GM21423 (cell line): ENCODE results near the gene RASA3.

Experiments used
- ATAC-seq: cut with Tn5 transposase; IDR thresholded peaks from one replicate; pipeline ENCODE4 v1.9.1; 2021; ENCODE audit warnings: mild to moderate bottlenecking, moderate library complexity; ENCODE audit not compliant: unreplicated experiment

RASA3 gene

DNA sequence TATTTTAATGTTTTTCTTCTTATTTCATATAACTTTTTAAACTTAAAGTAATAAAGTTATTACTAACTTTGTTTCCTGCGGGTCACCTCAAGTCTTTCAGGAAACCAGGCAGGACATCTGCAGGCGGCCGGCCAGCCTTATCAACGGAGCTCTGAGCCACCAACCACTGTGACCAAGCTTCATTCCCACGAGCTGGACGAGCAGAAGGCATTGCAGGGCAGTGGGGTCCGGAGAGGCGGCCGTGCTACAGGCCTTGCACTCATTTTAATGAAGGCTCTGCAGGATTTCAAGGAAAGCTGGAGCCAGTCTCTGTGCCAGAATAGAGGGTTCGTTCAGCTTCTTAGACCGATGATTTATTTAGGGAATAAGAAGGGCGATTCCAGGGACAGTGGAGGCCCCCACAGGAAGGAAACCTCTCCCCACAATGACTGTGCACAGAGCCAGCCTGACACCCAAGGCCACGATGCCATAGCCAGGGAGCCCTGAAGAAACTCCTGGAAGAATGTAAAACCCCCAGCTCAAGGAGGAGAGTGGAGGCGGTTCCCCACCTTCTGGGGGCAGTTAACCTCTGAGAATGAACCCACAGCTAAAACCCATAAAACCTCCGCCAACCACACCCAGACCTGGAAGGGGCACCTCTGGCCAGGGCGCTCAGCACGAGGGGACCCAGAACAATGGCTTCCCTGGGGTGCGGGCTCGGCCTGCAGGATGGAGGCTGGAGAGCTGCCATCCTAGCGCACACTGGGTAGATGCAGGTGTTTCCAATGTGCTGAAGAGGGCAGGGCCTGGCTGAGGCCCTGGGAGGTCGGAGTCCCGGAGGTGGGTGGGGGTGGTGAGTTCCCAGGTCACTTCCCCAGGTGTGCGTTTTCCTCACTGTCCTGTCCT, 75.0 kb downstream of the RASA3 start:
- no peak for ATAC-seq

DNA sequence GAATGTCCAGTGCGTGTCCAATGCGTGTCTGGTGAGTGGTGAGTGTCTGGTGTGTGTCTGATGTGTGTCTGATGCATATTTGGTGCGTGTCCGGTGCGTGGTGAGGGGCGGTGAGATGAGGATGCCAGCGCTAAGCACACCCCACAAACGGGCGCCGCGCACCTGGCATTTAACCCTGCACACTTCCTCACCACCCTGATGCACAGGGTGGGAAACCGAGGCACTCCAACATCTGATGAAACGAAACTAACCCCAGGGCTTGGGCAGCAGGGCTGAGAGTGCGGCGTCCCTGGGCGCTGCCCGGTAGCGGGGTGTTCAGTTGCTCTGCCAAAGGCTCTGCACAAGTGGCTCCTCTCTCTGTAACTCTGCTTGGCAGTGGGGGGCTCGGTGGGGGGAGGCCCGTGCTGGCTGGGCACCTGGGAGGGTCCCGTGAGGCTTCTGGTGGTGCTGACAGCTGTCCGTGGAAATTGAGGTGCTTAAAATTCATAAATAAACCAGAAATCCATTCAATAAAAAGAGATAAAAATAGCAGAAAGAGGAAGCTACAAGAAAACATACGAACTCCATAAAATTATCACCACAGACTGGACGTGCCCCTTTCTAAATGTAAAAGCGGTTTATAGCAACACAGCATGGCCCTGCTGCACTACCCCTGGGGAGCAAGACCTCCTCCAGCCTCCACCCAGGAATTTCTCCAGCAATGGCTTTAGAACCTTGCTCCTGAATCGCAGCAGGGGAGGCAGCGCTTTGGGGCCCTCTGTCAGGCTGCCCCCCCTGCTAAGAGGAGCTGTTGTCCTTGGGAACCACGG, 76.0 kb downstream of the RASA3 start:
- ATAC-seq: no peak

DNA sequence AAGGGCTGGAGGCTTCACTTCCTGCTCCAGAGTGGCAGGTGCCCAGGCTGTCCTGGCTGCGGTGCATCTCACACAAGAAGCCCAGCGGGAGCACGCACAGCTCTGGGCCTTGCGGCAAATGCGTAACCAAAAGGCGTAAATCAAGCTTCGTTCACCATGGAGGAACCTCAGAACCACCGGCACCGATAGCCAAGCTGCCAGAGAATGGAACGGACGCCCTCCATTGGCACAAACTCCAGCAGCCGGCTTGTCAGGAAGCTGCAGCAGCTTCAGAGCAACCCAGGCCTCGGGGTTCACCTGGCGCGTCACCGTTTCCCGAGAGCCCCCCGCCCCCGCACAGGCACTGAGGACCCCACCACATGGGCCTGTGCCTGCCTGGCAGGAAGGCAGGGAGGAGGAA, 76.7 kb downstream of the RASA3 start:
- no peak for ATAC-seq

DNA sequence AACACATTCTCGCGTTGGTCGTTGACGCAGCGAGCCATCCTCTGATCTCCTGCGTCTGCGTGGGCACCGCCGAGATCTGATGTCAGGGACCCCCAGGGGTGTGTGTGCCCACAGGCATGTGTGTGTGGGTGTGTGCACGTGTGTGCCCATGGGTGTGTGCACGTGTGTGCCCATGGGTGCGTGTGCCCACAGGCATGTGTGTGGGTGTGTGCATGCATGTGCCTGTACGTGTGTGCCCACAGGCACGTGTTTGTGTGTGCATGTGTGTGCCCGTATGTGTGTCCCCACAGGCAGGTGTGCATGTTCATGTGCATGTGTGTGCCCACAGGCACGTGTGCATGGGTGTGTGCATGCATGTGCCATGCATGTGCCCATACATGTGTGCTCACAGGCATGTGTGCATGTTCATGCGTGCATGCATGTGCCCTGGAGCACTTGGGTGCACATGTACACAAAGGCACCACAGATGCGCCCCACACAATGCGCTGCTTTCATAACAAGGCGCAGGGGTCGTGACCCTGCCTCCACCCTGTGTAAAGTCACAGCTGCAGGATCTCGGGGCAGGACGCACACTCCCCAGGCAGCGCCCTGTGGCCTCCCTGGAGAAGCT, 77.5 kb downstream of the RASA3 start:
- ATAC-seq: no peak

DNA sequence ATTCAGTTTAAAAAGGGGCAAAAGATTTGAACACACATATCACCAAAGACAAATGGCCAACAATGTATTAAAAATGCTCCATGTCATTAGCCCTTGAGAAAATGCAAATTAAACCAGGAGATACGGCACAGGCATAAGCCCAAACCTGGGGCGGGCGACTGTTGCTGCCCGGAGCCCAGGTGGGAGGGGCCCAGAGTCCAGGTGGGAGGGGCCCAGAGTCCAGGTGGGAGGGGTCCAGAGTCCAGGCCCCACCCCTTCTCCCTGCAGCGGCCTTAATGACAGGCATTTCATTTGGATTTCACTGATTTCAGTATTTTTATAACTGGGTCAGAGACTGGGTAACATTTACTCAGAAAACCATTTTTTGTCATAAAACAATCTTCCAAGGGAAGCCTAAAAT, 78.2 kb downstream of the RASA3 start:
- ATAC-seq: no peak

DNA sequence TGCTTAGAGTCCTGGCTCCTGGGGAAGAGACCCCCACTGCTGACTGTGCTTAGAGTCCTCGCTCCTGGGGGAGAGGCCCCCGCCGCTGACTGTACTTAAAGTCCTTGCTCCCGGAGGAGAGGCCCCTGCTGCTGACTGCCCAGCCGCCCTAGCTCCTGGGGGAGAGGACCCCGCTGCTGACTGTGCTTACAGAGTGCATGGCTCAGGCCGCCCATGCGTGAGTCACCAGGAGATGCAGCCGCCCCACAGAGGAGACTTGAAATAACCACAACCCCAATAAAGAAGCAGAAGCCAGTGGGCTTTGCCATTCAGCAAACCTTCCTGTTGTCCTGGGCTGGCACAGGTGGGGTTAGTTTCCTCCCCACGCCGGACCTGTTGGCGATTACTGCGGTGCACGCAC, 79.4 kb downstream of the RASA3 start:
- ATAC-seq: no peak

DNA sequence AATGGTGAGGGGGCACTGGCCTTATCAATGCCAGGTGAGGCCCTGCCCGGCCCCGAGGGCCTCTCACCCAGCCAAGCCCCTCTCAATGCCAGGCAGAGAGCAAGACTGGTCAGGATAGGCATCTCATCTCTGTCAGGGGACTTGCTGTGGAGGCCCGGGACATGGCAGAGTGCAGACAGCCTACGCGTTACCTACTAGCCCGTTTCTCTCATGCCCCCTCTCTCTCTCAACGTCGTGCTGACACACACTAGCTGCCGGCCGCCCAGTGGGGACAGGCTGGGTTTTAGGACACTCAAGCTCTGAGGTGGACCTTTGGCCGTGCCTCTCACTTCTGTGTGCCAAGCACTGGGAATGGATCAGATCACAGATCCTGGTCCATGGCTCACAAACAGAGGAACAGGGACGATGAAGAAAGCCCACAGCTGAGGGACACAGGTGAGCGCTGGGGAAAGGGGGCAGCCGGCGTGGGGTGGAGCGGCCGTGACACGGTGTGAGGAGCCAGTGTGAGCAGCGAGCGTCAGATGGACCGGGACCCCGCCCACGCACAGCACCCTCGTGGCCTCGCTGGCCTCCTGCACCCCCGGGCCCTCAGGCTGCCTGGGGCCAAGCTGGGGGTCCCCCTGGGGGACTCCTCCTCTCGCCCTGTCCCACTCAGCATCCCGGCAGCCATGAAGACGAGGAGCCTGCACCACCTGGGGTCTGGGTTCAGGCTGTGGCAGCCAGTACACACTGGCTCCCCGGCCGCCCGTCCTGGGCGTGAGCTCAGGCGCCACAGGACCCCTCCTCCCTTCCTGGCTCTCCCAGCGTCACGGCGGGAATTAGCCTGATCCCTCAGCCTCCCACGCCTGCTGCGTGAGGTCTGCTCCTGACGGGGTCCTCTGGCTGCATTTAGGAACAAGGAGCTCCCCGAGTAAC, 81.6 kb downstream of the RASA3 start:
- ATAC-seq: no peak

DNA sequence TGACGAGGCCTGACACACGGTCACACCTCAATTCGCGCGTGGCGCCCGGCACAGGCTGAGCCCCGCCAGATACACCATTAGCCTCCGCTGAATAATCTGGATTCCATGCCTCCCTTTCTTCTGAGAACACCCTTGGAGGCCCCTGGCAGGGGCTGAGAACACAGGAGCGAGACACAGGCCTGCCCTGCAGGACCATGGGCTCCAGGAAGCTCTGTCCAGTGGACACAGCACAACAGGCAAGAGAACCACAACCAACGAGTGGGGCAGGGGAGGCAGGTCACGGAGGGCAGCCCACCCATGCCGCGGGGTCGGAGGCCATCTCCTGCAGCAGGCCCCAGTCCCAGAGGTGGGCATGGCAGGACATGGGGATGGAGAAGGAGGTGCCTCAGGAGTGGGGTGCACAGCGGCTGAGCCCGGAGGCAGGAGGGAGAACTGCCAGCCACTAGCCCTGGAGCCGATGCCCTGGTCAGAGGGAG, 82.8 kb downstream of the RASA3 start:
- no peak for ATAC-seq

DNA sequence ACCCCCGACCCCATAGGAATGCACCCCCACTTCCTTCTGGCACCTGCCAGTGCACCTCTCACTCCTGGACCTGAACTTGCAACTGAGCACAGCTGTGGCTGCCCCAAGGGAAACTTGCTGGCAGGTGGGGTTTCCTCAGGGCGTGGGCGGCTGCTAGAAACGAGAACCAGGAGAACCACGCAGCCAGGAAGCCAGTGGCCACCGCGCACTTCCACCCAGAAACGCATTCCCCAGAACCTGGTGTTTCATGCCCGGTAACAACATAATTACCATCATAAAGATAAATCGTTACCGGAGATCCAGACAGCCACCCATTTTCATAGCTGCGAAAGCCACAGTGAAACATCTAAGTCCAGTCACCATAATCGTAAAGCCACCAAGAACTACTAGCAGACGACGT, 83.4 kb downstream of the RASA3 start:
- no peak for ATAC-seq

DNA sequence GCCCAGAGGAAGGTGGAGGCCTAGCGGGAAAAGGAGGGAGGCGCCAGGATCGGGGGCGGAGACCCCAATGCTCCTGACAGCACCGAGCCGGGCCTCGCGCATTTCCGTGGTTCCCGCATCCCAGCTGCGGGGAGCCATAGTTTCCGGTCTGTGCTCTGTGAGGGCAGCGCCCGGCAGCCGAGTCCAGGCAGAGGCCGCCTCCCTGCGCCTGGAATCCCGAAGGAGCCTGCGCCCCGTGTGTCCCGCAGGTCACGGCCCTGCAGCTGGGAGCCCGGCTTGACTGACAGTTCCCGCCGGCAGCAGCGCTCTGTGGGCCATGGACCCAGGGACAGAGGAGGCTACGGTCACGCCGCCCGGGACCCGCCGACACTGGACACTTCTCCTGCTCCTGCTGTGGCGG, 84.0 kb downstream of the RASA3 start:
- no peak for ATAC-seq

DNA sequence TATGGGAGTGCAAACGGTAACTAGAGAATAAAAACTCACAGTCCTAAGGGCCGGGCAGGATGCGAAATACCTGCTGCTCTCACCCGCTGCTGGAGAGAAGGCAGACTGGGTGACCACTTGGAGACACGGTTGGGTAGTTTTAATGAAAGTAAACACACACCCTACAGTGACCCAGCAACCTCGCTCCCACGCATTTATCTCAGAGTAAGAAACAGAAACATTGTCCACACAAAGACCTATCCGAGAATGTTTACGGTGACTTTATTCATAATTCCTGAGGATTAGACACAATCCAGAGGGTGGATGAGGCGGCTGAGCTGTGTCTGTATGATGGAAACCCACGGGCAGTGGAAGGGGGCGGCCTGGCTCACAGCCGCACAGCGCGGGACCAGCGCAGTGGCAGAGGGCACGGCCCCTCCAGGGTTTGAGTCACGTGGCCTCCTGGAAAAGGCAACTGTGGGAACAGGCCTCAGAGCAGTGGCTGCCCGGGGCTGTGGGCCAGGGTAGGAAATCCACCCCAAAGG, 85.0 kb downstream of the RASA3 start:
- ATAC-seq: peak; percentile 55

DNA sequence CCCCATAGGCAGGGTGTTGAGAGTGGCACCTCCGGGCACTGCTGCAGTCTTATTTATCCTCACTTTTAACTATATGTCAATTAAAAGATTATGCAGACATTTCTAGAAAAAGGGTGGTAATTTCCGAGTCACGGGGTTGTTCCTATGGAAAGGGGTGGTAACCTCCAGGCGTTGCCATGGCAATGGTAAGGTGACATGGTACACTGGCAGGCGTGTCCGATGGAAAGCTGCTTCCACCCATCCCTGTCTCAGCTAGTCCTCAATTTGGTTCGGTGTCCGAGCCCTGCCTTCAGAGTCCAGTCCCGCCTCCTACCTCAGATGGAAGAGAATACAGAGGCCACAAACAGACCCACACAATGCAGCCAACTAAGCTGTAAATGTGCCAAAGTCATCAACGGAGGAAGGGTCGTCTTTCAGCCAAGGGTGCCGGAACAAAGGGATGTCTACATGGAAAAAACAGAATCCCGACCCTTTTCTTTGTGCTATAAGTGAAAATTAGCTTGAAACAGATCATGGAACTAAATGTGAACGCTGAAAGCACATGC, 85.9 kb downstream of the RASA3 start:
- no peak for ATAC-seq

DNA sequence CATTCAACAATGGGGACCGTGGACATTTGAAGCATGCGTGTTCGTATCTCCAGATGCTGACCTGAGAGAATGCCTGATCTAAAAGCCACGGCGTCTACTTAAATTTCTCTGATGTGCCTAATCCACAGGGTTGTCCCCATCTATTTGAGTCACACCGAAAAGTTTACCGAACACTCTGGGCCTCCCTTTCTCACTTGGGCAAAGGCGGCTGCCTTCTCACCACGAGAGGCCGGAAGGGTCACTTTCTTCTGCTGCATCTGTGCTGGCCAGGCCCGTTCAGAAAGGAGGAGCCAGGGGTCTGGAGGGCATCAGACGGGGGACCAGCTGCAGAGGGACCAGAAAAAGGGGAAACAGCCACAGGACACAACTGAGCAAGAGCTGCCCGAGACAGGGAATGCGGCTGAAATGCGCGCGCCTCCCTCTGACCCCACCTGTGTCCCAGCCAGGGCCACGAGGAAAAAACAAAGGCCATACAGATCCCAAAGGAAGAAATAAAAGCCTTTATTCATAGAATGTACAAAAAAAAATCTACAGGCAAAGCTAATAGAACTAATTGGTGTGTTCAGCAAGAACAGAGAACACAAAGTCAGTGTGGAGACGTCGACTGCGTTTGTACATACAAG, 87.2 kb downstream of the RASA3 start:
- ATAC-seq: no peak

DNA sequence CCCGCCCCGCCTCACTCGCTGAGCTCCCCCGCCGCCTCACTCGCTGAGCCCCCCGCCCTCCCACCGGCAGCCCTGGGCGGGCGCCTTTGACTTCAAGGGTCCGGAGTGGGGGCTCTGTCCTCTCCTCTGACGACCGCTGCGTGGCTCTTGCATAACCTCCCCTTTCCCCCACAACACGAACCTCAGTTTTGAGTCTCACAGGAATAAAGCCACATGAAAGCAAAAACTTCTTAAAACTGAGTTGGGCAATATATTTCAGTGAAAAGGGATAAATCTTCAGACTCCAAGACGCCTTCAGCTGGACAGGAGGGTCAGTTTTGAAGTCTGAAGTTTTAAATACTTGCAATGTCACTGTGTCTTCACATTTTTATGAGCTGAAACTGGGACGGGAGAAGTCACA, 87.9 kb downstream of the RASA3 start:
- ATAC-seq: no peak

DNA sequence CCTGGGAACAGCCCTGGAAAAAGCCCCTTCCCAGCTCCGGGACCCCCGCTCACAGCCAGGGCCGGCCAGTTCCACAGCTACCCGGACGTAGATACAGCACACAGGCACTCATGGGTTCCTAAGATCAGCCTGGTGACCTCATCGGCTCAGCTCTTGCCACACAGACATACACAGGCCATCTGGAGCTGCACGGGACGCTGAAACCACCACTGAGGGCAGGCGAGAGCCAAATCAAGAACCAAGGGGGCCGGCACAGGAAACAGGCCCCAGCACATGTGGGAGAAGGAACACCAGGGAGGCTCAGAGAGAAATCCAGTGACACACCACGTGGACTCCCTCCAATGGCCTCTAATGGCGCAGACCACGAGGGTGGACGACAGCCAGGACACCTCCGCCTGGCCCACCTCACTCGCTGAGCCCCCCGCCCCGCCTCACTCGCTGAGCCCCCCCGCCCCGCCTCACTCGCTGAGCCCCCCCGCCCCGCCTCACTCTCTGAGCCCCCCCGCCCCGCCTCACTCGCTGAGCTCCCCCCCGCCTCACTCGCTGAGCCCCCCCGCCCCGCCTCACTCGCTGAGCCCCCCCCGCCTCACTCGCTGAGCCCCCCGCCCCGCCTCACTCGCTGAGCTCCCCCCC, 88.9 kb downstream of the RASA3 start:
- peak; percentile 46 for ATAC-seq

DNA sequence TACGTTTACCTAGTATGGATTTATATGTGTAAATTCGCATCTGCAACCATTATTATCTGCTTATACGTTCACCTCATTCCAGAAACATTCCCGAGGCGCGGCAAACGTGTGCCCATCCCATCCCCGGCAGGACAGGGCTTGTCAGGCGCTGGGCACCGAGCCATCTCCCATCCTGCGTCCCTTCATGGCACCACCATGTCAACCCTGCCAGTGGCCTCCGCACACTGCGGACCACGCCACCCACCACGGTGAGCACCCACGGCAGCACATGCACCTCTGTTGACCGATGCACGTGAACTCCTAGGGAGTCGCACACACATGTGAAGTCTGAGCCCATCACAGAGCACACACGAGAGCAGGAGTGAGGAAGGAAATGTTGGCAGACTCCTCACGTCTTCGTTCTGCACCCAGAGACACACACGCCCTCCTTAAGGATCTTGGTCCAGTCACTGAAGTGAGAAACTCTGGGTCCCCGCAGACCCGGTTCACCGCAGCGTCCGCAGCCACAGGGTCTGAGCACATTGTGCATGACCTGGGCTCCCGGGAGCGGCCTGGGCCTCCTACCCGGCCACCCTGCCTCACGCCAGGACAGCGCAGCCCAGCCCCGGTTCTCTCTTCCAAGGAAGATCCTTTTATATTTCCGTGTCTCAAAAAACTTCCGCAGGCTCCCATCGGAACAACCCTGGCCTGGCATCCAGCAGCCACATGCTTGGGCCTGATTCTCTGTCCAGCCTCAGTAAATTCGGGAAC, 90.2 kb downstream of the RASA3 start:
- ATAC-seq: no peak

DNA sequence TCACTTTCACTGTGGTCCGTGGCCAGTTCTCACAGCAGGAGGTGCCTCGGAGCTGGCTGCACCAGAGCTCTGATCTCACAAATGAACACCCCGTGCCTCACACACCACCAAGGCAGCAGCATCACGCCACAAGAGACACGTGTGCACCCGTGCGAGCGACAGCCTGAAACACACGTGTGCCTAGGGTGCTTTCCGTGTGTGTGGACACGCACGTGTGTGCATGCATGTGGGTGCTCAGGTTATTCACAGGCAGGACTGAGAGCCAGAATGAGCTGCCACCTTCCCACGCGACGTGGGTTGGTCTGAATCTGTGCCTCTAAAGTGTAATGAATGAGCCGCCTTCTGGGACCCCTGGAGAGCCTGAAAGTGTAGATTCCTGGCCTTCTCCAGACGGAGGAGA, 90.9 kb downstream of the RASA3 start:
- no peak for ATAC-seq

DNA sequence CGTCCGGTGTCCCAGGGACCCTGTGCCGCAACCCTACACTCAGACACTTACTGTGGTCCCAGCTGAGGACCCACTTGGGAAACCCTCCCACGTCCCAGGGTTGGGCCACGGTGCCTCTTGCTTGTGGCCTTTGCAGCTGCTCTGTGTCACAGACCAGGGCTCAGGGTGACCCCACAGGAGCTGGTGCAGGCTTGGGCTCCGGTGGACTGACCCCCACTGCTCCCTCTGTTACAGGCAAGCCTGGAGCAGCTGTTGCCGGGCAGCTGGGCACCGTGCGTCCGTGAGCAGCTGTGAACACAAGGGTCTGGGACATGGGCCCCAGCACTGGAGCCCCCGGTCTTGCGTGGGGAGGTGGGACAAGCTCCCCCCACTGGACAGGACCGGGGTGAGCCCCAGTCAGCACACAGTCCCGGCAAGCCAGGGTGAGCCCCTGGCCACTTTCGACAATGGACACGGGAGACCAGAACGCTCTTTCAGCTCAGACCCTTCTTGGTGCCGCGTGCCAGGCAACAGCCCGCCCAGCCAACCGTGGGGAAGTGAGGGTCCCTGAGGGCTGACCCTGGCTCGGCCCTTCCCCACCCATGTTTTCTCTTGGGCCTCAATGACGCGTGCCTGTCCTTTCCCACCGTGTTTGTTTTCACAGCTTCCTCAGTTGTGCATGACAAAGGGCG, 92.8 kb downstream of the RASA3 start:
- ATAC-seq: no peak
